GM21786 (cell line): Measurements from ENCODE around the gene RNU1-3.
"Not testable (repeated sequence)": the region's sequence is repeated elsewhere in the genome, so short reads cannot be mapped to it uniquely, and the experiment has no call there.

Experiments used
- ATAC-seq: cut with Tn5 transposase; IDR thresholded peaks from one replicate; pipeline ENCODE4 v1.9.1; 2021; ENCODE audit not compliant: unreplicated experiment

RNU1-3 gene

DNA sequence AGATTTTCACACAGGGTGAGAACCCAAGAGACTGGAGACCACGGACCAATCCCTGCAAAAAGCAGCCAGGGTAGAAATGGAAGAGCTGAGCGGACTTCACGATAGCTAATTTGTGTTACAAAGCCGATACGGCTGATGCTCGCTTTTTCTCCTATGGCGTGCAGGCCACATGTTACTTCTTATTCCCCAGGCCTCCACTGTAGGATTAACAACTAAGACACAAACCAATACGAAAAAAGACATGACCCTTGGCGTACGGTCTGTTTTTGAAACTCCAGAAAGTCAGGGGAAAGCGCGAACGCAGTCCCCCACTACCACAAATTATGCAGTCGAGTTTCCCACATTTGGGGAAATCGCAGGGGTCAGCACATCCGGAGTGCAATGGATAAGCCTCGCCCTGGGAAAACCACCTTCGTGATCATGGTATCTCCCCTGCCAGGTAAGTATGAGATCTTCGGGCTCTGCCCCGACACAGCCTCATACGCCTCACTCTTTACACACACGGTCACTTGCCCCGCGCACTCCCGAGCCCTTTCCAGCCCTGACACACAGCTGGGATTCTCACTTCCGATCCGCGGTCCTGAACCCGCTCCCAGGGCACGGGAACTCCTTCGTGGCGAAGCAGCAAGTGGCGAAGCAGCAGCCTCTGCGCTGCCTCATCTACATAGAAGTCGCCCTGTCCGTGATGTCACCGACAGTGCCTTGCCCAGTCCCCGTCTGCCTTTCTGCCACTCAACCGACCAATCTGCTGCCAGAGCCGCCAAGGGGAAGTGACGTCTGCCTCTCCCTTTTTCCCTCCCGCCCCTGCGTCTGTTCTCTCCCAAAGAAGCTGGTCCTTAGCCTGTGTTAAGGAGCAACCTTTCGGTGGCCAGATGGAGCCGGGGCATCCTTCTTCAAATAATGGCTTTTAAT, at the start of gene RNU1-3:
RNU1-3 (minus strand) TSS at position 447 of the 912 bp plus-strand sequence.
- ATAC-seq, result peak; percentile 87

DNA sequence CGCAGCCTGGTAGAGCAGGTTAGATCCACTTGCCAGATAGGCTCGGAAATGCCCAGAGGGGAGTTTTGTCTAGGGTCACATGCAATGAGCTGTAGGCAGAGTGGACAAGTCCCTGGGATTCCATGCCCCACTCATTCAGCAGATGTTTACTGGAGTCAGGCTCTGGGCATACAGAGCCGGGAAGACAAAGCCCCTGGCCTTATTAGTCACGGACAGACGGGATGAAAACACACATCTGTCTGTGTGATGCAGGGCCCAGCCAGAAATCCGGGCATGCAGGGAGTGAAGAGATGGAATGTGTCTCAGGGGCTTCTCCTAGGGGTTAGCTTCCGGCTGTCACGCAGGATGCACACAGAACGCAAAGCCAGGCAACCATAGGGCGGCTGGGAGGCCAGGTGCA, 46.7 kb upstream of the RNU1-3 start:
- ATAC-seq, result not testable (repeated sequence)

DNA sequence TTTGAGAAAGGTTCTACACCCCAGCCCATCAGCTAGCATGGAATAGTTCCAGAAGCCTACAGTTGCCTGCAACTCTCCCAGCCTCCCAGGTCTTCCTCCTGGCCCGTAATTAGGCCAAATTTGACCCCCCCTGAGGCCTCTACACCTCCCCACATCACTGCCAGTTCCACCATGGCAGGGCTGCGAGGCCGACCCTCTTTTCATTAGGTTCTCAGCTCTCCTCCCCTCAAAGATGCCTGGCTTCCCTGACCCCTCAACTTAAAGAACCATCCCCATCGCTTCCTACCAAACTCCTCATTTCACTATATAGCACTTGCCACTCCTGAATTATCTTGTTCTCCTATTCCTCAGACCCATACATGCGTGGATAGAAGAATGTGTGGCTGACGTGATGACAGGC, 46.2 kb upstream of the RNU1-3 start:
- ATAC-seq, result not testable (repeated sequence)

DNA sequence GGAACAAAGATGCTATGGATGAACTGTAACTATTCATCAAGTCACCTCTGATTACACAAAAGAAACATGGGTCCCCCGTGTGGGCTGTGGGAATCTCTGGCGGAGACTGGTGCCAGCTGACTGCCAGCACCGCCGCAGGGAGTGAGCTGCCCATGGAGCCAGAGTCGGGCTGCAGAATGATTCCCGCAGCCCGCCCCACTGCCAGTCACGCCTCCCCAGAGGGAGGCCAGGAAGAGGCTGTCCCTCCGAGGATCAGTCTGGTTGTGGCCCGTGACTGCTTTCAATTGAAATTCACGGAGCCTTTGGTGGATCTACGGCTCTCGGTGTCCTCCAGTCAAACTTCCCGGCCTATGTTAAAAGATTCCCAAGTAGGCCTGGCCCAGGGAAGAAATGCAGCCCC, 45.8 kb upstream of the RNU1-3 start:
- ATAC-seq, result not testable (repeated sequence)

DNA sequence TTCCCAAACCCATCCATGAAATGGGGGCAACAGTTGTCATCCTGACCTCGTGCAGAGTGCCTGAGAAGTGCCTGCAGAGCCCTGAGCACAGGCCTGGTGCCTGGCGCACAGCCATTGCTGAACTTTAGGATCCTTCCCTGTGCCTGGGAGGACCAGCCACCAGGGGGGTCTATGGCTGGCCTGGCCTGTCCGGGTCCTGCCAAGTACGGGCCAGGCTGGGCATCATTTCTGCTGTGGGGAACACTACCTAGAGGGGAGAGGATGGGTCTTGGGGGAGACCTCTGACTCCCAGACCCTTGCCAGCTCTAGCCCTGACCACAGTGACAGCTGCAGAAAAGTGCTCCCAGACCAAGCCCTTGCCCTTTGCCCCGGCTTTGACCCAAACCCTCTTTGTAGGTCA, 45.4 kb upstream of the RNU1-3 start:
- not testable (repeated sequence) for ATAC-seq

DNA sequence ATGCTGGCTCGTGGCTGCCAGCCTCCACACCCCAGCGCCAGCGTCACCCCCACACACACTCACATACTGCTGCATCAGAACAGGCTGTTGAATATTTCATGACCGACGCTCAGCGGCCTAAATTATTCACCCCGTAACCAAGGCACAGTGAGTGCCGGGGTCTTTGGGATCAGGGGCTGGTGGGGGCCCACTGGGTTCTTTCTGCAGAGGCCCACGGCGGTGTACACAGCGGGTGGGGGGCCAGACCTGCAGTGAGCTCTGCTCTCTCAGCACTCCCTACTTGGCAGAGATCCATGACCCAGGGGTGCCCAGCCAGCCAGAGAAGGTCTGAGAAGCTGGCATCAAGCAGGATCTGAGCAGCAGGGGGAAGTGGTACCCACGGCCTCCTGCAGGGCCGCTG, 43.9 kb upstream of the RNU1-3 start:
- not testable (repeated sequence) for ATAC-seq

DNA sequence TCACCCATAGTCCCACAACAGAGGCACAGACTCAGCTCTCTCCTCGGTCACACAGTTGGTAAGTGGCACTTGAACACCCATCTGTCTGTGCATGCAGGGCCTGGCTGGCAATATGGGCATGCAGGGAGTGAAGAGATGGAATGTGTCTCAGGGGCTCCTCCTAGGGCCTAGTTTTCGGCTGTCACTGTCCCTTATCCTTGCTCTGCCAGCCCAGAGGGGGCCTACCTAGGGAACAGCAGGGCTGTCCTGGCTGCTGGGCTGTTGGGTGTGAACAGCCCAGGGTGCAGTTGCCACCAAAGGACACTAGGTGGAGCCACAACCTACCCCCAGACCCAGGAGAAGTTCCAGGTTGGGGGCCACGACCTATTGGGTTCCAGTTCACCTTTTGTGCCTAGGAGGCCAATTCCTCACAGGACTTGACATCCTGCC, 42.9 kb upstream of the RNU1-3 start:
- not testable (repeated sequence) for ATAC-seq

DNA sequence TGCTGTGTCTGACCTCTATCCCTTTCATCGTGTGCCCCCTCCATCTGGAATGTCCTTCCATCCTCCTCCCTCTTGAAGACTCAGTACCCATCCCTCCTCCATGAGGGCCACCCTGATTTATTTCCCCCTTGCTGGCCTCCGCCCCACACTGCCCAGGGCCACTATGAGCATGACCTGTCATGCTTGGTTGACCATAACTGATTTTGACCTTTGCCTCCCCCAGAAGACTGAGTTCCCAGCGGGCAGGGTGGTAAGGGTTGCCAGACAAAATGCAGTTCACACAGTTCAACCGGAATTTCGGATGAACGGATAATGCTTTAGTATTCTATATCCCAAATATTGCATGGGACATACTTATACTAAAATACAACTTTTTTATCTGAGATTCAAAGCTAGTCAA, 42.0 kb upstream of the RNU1-3 start:
- not testable (repeated sequence) for ATAC-seq

DNA sequence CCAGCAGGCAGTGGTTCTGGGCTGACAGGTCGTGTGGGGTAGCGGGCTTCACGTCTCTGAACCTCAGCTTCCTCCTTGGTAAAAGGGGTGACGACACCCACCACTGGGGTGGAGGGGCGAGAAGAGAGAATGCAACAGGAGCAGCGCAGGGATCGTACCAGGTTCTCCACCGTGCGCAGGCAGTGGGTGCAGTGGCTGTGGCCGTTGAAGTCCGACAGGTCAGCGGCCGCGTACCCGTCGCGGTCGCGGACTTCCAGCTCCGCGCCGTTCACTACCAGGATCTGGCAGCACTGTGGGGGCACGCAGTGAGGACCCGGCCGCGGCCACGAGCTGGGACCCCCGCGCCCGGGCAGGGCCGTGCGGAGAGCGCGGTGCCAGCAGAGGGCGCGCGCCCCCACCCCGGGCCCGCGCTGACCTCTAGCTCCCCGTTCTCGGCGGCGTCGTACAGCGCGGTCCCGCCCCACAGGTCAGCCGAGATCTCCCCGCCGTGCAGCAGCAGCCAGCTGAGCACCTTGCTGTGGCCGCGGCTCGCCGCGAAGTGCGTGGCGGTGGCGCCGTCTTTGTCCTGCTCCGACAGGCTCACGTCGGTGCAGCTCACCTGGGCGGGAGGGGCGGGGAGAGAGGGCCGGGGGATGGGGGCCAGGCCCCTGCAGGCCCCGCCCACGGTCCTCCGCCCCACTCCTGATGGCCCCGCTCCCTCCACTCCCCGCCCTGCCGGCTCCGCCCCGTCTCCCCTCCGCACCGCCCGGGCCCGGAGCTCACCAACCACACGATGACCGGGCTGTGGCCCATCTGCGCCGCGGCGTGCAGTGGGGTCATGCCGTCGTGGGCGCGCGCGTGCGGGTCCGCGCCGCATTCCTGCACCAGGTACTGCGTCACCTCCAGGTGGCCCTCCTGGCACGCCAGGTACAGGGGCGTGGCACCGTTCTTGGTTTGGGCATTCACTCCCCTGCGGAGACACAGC, 40.7 kb upstream of the RNU1-3 start:
- not testable (repeated sequence) for ATAC-seq

DNA sequence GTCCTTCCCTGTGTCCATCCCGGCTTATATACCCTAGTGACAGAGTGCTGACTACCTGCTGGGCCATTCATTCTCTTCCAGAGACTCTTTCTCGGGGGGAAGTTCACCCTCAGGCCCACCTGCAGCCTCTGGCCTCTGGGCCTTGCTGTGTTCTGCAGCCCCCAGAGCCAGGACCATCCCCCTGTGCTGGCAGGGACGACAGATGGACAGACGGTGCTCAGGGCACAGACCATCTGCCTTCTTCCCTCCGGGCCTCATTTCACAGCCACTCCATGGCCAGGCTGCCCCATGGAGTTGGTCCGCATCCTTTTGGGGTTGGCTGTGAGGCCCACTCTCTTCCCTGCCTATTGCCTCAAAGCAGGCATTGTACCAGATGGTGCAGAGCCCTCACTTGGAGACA, 39.6 kb upstream of the RNU1-3 start:
- not testable (repeated sequence) for ATAC-seq

DNA sequence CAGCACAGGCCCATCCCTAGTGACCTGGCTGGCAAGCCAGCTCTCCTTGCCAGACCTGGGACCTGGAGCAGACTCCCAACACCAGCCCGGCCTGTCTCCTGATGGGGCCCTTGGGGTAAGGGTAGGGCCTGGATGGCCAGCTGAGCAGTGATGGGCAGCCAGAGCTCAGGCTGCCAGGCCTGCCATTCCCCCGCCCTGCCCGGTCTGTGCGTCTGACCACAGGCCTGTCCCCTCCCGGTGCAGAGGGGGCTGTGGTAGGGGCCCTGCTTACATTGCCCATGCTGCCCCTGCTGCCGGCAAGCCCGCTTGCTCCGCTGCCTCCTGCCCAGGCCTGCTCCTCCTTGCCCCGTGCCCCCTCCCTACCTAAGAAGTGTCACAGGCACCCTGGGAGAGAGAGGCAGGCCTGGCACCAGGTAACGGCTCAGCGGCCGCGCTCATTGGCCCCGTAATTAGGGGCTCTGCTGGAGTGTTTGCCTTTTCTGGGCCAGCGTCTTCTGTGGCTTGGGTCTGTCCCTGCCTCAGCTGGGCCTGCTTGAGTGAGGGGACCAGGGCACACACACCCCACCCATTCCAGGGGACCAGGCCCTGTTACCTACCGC, 37.9 kb upstream of the RNU1-3 start:
- not testable (repeated sequence) for ATAC-seq

DNA sequence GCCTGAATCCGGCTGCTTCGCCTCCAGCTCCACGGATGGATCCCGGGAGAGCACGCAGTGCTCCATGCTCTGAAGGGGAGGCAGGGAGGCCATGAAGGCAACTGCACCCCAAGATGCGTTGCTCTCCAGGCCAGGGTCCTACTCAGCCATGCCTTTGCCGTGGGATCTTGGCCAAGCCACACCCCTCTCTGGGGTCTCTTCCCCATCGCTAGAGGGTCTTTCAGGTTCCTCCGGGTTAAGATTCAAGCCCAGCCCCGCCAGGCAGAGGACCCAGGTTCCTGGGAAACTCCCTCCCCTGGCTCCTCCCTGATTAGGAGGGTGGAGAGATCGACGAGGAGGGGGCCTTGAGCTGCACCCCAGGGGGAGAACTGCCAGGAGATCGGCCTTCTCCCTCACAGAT, 37.3 kb upstream of the RNU1-3 start:
- not testable (repeated sequence) for ATAC-seq

DNA sequence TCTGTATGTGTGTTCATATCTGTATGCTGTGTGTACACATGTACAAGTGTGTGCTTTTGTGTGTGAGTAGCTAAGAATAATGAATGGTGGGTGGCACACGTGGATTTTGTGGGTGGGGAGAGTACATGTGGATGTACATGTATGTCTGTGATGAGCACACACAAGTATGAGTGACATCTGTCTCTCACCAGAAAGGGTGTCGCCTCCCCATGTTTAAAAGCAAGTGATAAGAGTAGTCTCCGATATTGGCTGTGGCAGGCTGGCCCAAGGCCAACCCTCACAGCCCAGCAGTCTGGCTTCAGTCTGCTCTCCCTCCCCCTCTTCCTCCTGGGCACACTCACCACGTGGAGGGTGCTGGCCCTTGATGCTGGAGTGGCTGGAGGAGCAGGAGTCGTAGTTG, 36.9 kb upstream of the RNU1-3 start:
- ATAC-seq, result not testable (repeated sequence)

DNA sequence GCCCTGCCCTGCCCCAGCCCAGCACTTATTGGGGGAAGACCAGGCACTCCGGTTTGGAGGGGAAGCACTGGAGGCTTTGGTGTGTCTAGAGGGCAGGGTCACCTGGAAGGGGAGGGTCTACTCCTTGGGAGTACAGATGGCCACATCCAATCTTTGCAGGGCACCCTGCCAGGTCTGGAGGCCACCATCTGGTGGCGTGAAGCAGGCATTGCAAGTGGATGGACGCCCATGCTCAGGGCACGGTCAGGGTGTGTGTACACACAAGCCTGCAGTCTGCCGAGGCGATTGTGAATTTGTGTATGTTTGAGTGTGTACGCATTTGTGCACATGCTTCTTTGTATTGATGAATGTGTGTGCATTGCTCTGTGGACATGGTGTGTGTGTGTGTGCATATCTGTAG, 36.4 kb upstream of the RNU1-3 start:
- not testable (repeated sequence) for ATAC-seq

DNA sequence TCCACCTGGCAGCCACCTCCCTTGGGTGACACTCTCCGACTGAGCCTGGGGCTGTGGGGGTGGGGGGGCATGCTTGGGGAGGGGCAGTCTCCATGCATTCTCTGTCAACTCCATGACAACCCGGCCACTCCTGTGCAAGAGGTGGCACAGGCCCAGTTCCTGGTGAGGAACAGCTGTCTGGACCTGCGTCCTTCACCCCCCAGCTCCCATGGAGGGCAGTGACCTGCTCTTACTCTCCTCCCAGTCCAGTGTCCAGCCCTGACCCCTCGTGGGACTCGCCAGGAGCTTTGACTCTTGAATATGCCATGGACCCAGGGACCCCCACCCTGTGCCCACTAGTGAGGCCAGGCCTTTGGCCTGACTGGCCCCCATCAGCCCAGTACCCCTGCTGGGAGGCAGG, 35.5 kb upstream of the RNU1-3 start:
- not testable (repeated sequence) for ATAC-seq

DNA sequence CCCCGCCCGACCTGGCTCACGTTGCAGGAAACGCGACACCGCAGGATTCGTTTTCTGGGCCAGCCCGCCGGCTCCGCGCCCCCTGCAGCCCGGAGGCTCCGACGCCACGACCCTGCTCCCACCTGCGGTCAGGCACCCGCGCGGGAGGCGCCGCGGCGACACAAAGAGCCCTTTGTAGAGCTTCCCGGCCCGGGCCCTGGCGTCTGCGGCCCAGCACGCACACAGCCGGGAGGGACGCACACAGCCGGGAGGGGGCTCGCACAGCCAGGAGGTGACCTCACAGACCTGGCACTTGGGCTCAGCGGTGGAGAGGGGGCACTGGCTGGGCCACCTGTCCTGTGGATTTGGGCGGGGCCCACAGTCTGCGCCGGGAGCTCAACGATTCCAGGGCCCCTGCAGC, 34.4 kb upstream of the RNU1-3 start:
- not testable (repeated sequence) for ATAC-seq

DNA sequence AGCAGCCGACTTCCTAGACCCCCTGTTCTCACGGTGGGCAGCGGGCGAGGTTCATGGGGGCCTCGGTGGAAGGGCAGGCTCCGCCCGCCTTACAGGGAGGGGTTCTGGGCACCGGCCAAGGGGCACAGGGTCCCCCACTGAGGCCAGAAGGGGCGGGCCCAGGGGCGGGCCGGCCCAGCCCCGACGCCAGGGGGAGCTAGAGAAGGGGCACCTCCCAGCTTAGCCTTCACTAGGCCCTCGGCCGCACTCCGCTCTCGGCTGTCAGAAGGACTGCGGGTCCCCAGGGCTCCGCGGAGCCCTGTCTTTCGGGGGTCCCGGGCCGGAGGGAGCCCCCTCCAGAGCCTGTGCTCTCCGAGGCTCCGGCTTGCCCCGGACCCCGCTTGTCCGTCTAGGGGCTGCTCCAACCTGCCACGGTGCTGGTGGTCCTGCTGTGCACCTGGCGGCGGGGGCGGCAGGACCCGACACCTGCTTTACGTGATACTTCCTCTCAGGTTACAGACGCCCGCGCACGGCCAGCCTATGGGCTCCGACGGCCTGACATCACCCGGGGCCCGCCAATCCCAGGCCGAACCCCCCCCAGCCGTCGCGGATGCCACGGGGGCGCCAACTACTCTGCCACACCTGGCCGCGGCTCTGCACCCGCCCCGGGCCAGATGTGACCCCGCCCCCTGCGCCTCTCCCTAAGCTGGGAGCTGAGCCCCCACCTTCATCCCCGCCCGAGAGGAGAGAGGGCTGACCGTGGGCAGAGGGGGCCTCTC, 33.6 kb upstream of the RNU1-3 start:
- not testable (repeated sequence) for ATAC-seq

DNA sequence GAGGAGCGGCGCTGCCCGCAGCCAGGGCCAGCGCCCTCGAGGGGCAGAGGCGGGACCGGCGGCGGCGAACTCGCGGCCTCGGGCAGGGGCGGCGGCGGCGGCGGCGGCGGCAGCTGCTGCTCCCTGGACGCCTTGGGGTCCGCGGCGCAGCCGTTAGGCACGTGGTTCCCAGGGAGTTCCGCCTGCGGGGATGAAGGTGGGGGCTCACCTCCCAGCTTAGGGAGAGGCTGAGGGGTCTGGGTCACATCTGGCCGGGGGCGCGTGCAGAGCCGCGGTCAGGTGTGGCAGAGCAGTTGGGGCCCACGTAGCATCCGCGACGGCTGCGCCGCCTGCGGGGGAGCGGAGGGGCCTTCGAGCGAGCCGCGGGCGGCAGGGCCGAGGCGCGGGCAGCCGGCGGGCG, 32.7 kb upstream of the RNU1-3 start:
- not testable (repeated sequence) for ATAC-seq

DNA sequence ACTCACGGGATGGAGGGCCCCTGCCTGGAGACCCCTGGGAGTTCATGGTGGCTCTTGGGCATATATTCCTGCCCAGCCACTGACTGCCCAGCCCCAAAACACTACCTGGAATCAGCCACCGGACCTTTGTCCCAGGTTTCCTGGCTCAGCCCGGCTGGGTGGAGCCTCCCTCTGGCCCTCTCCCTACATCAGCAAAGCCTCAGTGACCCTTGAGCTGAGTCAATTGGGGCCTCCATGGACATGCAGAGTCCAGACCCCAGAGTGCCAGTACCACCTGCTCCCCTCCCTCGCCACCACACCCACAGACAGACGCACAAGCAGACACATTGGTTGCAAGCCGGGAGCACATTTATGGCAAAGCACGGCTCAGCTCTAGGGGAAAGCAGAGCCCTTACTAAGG, 30.4 kb upstream of the RNU1-3 start:
- not testable (repeated sequence) for ATAC-seq

DNA sequence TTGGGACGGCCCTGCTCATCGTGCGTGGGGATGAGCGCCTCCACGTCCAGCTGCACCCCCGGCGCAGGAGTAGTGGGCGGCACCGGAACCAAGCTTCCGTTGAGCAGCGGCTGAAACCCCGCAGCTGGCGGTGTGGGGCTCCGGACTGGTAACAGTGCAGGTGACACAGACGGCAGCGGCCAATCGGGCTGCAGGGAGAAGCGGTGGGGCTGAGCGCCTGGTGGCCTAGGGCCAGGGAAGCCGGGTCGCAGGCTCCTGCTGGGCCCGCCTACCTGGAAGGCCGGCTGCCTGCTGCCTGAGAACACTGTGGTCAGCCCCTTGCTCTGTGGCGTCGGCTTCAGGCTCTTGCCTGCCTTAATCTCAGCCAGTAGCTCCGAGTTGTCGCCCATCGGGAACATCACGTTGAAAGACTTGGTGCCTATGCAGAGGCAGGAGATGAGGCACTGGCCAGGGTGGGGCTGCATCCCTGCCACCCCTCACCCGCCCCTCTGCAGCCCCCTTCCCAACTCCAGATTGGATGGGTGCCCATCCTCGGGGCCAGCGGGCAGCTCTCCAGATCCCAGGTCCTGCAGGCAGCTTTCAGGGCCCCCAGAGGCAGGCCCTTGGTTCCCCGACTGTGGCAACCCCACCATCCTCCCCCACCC, 29.9 kb upstream of the RNU1-3 start:
- not testable (repeated sequence) for ATAC-seq
